Activated CD8-positive, alpha-beta memory T cell treated with anti-CD3 and anti-CD28 coated beads for 1 hour (primary cell): ENCODE data around the gene MTMR6.

ENCODE experiments used
- DNase-seq, 2 donors: peaks; one replicate each; pipeline ENCODE4 v3.0.0-alpha.2; 2020; ENCODE audit warnings: low read depth in 1 of 2; ENCODE audit errors: extremely low read depth in 1 of 2

Gene MTMR6

DNA sequence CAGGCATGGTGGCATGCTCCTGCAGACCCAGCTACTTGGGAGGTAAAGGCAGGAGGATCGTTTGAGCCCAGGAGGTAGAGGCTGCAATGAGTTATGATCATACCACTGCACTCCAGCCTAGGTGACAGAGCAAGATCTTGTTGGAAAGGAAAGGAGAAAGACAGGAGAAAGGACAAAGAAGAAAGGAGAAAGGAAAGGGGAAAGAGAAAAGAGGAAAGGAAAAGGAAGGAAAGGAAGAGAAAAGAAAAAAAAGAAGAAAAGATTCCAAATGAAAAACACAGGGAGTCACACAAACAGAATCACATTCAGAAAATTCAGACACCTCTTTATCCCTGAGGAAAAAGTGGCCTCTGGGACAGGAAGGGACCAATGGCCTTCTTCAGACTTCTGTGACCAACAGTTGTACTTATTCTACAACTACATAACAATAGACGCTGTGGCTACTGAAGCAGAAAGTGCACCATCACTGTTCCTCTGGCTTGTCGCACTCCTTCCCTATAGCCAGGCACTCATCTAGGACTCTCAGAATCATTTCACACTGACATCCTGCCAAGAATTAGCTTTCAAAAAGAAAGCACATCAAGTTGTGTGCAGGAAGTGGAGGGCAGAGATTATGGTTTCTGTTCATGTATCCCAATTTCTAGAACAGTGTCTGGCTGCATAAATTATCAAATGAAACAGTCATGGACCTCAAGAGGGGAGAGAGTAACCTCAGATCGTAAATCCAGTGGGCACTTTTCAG is 5.9 kb downstream of the MTMR6 start:
- DNase-seq = no peak

DNA sequence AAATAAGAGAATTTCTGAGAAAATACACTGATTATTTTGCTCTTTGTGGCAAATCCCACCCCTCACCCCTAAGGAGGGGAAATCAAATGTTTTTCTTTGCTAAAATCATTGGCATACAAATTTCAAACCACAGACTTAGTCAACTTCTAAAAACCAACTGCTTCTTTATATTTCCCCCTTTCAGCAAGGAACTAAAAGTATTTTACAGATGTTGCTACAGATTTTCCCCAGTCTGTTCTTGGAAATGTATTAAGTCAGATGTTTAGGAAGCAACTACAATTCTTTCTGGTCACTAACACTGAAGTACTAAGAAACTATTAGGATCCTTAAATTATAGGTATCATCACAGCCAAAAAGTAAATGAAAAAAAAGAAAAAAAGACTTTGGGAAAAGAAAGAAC is 6.9 kb downstream of the MTMR6 start:
- no peak for DNase-seq

DNA sequence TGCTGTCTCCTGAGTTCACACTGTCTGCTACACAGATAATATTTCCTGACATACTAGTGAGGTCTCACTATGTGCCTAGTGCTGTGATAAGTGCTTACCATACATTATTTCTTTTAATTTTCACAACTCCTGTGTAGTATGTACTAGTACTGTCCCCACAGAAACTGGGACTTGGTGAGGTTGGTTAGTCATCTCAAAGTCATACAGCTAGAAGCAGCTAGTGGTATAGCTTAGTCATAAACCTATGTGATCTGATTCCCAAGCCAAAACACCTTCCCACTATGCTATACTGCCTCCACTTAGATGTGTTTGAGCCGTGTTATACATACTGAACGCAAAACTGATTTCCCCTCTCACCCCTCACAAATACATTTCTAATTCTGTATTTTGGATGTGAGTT is 10.5 kb downstream of the MTMR6 start:
- DNase-seq = no peak

GRCh38 chr13:25268561-25268960 is 18.7 kb downstream of the MTMR6 start:
- no peak for DNase-seq

- DNase-seq = no peak
Observed at GRCh38 chr13:25267715-25268114, 19.6 kb downstream of the MTMR6 start.

DNA sequence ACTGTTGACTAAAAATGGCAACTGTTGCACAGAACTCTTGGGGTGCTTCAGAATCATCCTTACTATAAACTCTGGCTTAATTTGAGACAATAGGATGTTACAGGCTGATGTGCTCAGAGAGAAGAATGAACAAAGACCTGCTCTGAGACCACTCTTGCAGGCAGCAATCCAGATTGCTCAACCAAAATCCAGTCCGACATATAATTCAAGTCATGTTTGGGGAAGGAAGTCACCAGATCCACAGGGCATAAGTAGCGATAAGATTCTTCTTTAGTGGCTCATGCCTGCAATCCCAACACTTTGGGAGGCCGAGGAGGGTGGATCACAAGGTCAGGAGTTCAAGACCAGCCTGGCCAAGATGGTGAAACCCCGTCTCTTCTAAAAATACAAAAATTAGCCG is 20.6 kb downstream of the MTMR6 start:
- DNase-seq = no peak

DNA sequence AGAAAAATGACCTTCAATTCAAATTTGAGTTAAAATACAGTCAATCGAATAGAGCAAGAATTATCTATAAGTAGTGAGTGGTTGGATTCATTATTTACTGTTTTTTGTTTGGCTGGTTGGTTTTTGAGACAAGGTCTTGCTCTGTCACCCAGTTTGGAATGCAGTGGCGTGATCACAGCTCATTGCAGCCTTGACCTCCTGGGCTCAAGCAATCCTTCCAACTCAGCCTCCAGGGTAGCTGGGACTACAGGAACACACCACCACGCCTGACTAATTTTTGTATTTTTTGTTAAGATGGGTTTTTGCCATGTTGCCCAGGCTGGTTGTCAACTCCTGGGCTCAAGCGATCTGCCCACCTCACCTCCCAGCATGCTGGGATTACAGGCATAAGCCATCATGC is 25.0 kb downstream of the MTMR6 start:
- no peak for DNase-seq

DNA sequence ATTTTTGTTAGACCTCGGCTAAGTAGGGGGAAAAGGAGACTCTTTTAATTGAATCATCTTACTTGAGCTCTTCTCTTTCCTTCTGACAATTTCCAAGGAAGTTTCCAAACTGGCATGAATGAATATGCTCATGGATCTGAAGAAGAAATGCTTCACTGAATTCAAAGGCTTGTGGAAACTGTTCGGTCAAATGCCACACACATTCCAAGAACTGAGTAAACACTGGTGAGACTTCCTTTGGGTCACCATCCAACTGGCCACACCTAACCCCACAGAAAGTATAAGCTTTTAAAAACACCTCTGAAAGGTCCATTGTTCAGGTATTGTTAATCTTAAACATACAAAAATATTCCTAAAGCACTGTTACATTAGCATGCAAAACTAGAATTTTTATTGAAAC is 33.6 kb downstream of the MTMR6 start:
- no peak for DNase-seq

- DNase-seq = no peak
Observed at GRCh38 chr13:25252752-25253151, 34.5 kb downstream of the MTMR6 start.

GRCh38 chr13:25252225-25252624 is 35.1 kb downstream of the MTMR6 start:
- DNase-seq = no peak

GRCh38 chr13:25249001-25249543 is 38.2 kb downstream of the MTMR6 start:
- DNase-seq = no peak

DNA sequence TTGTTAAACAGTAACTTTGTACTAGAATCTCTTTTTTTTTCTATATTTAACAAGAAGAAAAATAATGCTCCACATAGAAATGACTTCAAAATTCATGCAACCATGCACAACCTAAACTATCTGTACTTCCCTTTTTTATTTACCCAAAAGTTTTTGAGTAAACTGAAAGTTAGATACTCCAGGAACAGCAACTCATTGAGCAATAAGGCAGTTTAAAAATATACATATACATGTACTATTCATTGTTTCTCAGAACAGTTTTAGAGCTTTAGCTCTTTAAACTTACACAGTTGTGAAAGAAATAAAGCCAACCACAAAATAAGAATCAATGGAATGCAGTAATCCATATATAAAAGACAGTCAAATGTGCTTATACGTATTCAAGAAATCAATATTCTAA is 39.2 kb downstream of the MTMR6 start:
- DNase-seq = no peak

- no peak for DNase-seq
Observed at GRCh38 chr13:25247360-25247759, 39.9 kb downstream of the MTMR6 start.

DNA sequence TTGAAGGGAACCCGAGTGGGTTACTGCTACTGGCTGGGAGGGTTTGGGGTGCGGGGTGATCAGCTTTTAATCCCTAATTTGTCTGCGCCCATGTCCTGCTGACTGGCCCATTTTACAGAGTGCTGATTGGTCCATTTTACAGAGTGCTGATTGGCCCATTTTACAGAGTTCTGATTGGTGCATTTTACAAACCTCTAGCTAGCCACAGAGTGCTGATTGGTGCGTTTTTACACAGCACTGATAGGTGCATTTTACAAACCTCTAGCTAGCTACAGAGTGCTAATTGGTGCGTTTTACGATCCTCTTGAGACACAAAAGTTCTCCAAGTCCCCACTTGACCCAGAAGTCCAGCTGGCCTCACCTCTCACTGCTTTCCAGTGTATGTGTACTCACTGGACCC is 43.2 kb downstream of the MTMR6 start:
- DNase-seq = no peak

- no peak for DNase-seq
Observed at GRCh38 chr13:25242956-25243355, 44.3 kb downstream of the MTMR6 start.

DNA sequence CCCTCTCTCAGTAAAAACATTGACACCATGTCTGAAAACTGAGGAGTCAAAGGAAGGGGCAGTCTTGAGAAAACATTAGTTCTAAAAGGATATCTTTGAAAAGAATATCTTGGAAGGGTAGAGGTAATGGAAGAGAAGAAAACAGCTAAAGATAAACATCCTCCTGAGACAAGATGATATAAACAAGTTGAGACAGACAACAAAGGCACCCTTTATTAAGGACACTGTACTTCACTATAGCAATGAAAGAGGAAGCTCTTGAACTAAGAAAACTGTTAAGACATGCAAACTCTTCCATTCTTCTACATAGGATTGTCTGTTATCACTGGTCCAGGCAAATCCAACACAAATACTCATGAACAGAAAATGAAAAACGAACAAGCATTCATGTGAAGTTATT is 46.3 kb downstream of the MTMR6 start:
- DNase-seq = no peak

DNA sequence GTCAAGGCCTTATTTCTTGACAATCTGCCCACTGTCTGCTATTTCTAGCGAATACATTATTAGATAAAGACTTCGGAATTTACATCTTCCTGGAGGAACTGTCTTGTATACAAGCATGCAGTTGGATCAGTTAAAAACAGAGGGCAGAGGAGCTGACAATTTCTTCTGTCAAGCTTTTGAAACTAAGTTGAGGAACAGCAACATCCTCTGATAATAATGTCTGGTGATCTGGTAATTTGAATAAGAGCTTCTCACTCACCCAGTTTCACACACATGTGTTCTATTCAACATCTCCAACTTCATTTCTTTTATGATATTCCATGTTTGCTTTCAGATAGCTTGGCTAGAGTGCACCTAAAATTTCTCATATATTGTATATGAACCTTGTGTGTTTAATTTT is 50.2 kb downstream of the MTMR6 start:
- DNase-seq = no peak

- DNase-seq = no peak
Observed at GRCh38 chr13:25233861-25234260, 53.4 kb downstream of the MTMR6 start.

GRCh38 chr13:25232937-25233515 is 54.3 kb downstream of the MTMR6 start:
- DNase-seq = no peak

DNA sequence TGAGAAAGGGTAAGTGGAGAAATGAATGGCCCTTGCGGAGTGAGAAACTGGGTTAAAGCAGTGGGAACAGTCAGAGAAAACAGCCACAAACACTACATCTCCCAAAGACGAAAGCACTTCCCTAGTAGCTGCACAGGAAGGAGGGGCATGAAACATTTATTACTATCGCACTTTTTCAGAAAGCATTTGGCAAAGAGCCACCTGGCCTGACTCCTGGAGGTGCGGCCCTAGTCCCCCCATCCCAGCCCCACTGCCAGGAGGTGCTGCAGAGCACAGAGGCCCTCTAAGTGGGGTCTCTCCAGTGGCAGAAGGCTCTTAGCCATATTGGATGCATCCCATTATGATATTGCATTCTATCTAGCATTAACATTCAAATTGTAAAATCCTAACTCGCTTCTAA is 55.8 kb downstream of the MTMR6 start:
- DNase-seq = no peak

GRCh38 chr13:25227690-25228089 is 59.6 kb downstream of the MTMR6 start:
- DNase-seq = no peak

GRCh38 chr13:25225970-25226369 is 61.3 kb downstream of the MTMR6 start:
- no peak for DNase-seq

- DNase-seq = no peak
Observed at GRCh38 chr13:25224151-25224550, 63.1 kb downstream of the MTMR6 start.
